Activated T-cell treated with anti-CD3 and anti-CD28 coated beads, Interleukin-2, amount 50 U/mL, for 24 hours (primary cell): ENCODE measurements around the gene DOK4.
A peak's percentile ranks its signal among the peaks of the same experiment; 100 is the strongest.
"Not testable (repeated sequence)": the region's sequence is repeated elsewhere in the genome, so short reads cannot be mapped to it uniquely, and the experiment has no call there.

Experiments
- DNase-seq: peaks from one replicate; pipeline ENCODE4 v3.0.0-alpha.2; 2020
- H3K27ac Mint-ChIP-seq: 2 replicates; pipeline ENCODE4 v1.8.0; 2020; ENCODE audit warnings: mild to moderate bottlenecking, mixed read lengths
- H3K27me3 Mint-ChIP-seq: 2 replicates; pipeline ENCODE4 v1.8.0; 2020; ENCODE audit warnings: mixed read lengths
- H3K36me3 Mint-ChIP-seq: 2 replicates; pipeline ENCODE4 v1.8.0; 2020; ENCODE audit warnings: low read depth, mixed read lengths
- H3K4me1 Mint-ChIP-seq: 2 replicates; pipeline ENCODE4 v1.8.0; 2020; ENCODE audit warnings: low read depth, mixed read lengths
- H3K4me3 Mint-ChIP-seq: 2 replicates; pipeline ENCODE4 v1.8.0; 2020; ENCODE audit warnings: mild to moderate bottlenecking, moderate library complexity, mixed read lengths
- H3K9me3 Mint-ChIP-seq: 2 replicates; pipeline ENCODE4 v1.8.0; 2020; ENCODE audit warnings: mixed read lengths

DOK4 gene

GRCh38 chr16:57500578-57501111 lies 14.4 kb upstream of the DOK4 start:
- no peaks in the 10 kb centered on the region for H3K9me3 Mint-ChIP-seq
- H3K4me3 Mint-ChIP-seq = no peak overlapping the region
- peaks cover 9% of the 10 kb centered on the region for H3K4me1 Mint-ChIP-seq
- H3K36me3 Mint-ChIP-seq = no peaks in the 10 kb centered on the region
- no peak for DNase-seq
- no peaks in the 10 kb centered on the region for H3K27me3 Mint-ChIP-seq
- no peak overlapping the region for H3K27ac Mint-ChIP-seq

GRCh38 chr16:57499941-57500340 lies 13.6 kb upstream of the DOK4 start:
- H3K27me3 Mint-ChIP-seq, DNase-seq, H3K4me3 Mint-ChIP-seq, H3K9me3 Mint-ChIP-seq, H3K4me1 Mint-ChIP-seq, H3K36me3 Mint-ChIP-seq, H3K27ac Mint-ChIP-seq: not testable (repeated sequence)

GRCh38 chr16:57498031-57498430 lies 11.7 kb upstream of the DOK4 start:
- no peaks in the 10 kb centered on the region for H3K9me3 Mint-ChIP-seq
- no peak overlapping the region for H3K27ac Mint-ChIP-seq
- no peak for DNase-seq
- H3K4me3 Mint-ChIP-seq = no peak overlapping the region
- H3K36me3 Mint-ChIP-seq = no peaks in the 10 kb centered on the region
- no peaks in the 10 kb centered on the region for H3K27me3 Mint-ChIP-seq
- H3K4me1 Mint-ChIP-seq = peaks cover 9% of the 10 kb centered on the region

GRCh38 chr16:57497121-57497520 lies 10.8 kb upstream of the DOK4 start:
- no peaks in the 10 kb centered on the region for H3K9me3 Mint-ChIP-seq
- H3K27me3 Mint-ChIP-seq = no peaks in the 10 kb centered on the region
- DNase-seq = no peak
- H3K4me1 Mint-ChIP-seq = peaks cover 9% of the 10 kb centered on the region
- no peaks in the 10 kb centered on the region for H3K36me3 Mint-ChIP-seq
- H3K4me3 Mint-ChIP-seq = no peak overlapping the region
- H3K27ac Mint-ChIP-seq = no peak overlapping the region

- no peaks in the 10 kb centered on the region for H3K4me1 Mint-ChIP-seq
- H3K9me3 Mint-ChIP-seq = no peaks in the 10 kb centered on the region
- H3K4me3 Mint-ChIP-seq = no peak overlapping the region
- H3K36me3 Mint-ChIP-seq = no peaks in the 10 kb centered on the region
- H3K27ac Mint-ChIP-seq = no peak overlapping the region
- DNase-seq = no peak
- no peaks in the 10 kb centered on the region for H3K27me3 Mint-ChIP-seq
These were observed 7.5 kb upstream of the DOK4 start for GRCh38 chr16:57493767-57494166.

- no peaks in the 10 kb centered on the region for H3K36me3 Mint-ChIP-seq
- peaks cover 22% of the 10 kb centered on the region for H3K4me1 Mint-ChIP-seq
- no peak for DNase-seq
- H3K27ac Mint-ChIP-seq = no peak overlapping the region
- no peaks in the 10 kb centered on the region for H3K9me3 Mint-ChIP-seq
- H3K27me3 Mint-ChIP-seq = no peaks in the 10 kb centered on the region
- no peak overlapping the region for H3K4me3 Mint-ChIP-seq
These were observed 2.9 kb upstream of the DOK4 start for GRCh38 chr16:57489229-57489628.

- Mint-ChIP-seq H3K4me1 (peaks cover 22% of the 10 kb centered on the region), H3K27me3 (no peaks in the 10 kb centered on the region), H3K27ac (peak overlapping the region; percentile 66), H3K4me3 (peak overlapping the region; percentile 69), H3K9me3 (no peaks in the 10 kb centered on the region), H3K36me3 (no peaks in the 10 kb centered on the region)
- no peak for DNase-seq
These were observed 853 bp upstream of the DOK4 start for GRCh38 chr16:57486858-57487834.

- Mint-ChIP-seq H3K4me3 (peak overlapping the region; percentile 78), H3K27ac (peak overlapping the region; percentile 63), H3K27me3 (no peaks in the 10 kb centered on the region), H3K4me1 (peaks cover 22% of the 10 kb centered on the region), H3K9me3 (no peaks in the 10 kb centered on the region), H3K36me3 (no peaks in the 10 kb centered on the region)
- DNase-seq = no peak
These were observed 990 bp downstream of the DOK4 start for GRCh38 chr16:57485091-57485915.

GRCh38 chr16:57484515-57485005 lies 1.7 kb downstream of the DOK4 start:
- H3K36me3 Mint-ChIP-seq = no peaks in the 10 kb centered on the region
- DNase-seq = no peak
- H3K27me3 Mint-ChIP-seq = no peaks in the 10 kb centered on the region
- H3K9me3 Mint-ChIP-seq = no peaks in the 10 kb centered on the region
- H3K4me1 Mint-ChIP-seq = peaks cover 22% of the 10 kb centered on the region
- no peak overlapping the region for H3K27ac Mint-ChIP-seq
- no peak overlapping the region for H3K4me3 Mint-ChIP-seq

- no peak for DNase-seq
- H3K27me3 Mint-ChIP-seq = no peaks in the 10 kb centered on the region
- no peaks in the 10 kb centered on the region for H3K36me3 Mint-ChIP-seq
- H3K27ac Mint-ChIP-seq = no peak overlapping the region
- H3K4me1 Mint-ChIP-seq = peaks cover 22% of the 10 kb centered on the region
- H3K9me3 Mint-ChIP-seq = no peaks in the 10 kb centered on the region
- no peak overlapping the region for H3K4me3 Mint-ChIP-seq
These were observed 2.4 kb downstream of the DOK4 start for GRCh38 chr16:57483725-57484514.

- Mint-ChIP-seq H3K9me3 (no peaks in the 10 kb centered on the region), H3K4me1 (peaks cover 22% of the 10 kb centered on the region), H3K4me3 (no peak overlapping the region), H3K36me3 (no peaks in the 10 kb centered on the region), H3K27ac (no peak overlapping the region), H3K27me3 (no peaks in the 10 kb centered on the region)
- no peak for DNase-seq
These were observed 3.3 kb downstream of the DOK4 start for GRCh38 chr16:57482845-57483545.

- no peak overlapping the region for H3K27ac Mint-ChIP-seq
- H3K36me3 Mint-ChIP-seq = no peaks in the 10 kb centered on the region
- H3K4me1 Mint-ChIP-seq = peaks cover 13% of the 10 kb centered on the region
- no peaks in the 10 kb centered on the region for H3K9me3 Mint-ChIP-seq
- no peaks in the 10 kb centered on the region for H3K27me3 Mint-ChIP-seq
- H3K4me3 Mint-ChIP-seq = no peak overlapping the region
- no peak for DNase-seq
These were observed 4.9 kb downstream of the DOK4 start for GRCh38 chr16:57481421-57481820.

- Mint-ChIP-seq H3K27ac (no peak overlapping the region), H3K36me3 (no peaks in the 10 kb centered on the region), H3K4me1 (peaks cover 16% of the 10 kb centered on the region), H3K9me3 (no peaks in the 10 kb centered on the region), H3K4me3 (no peak overlapping the region), H3K27me3 (no peaks in the 10 kb centered on the region)
- DNase-seq = no peak
These were observed 5.5 kb downstream of the DOK4 start for GRCh38 chr16:57480754-57481230.
